H1 (cell line): Measurements from ENCODE around the gene CDC42EP5. TPM values are rescaled to one million over a fixed set of nuclear protein-coding genes. Genes with fewer than 3 reads are reported as not detected.
"Not testable (repeated sequence)": the region's sequence is repeated elsewhere in the genome, so short reads cannot be mapped to it uniquely, and the experiment has no call there.

Source experiments
- CTCF ChIA-PET: fragments of 300-600 bp; sonication (Branson Sonifier 250); formaldehyde crosslinking; loops from one replicate; lab custom pipeline; 2021; ENCODE audit not compliant: partially characterized antibody; lab: Charles Lee
- POLR2A ChIA-PET: fragments of 300-600 bp; sonication (Branson Sonifier 250); formaldehyde crosslinking; loops from one replicate; lab custom pipeline; 2021; ENCODE audit warnings: inconsistent platforms; ENCODE audit not compliant: partially characterized antibody; lab: Charles Lee
- DNase-seq, 2 experiments: peaks; one replicate each; pipeline versions ENCODE4 v3.0.0 to v3.0.0-alpha.2; 2010 to 2022; ENCODE audit warnings: low spot score in 2 of 2, low read depth in 1 of 2, mixed read lengths in 1 of 2
- FAIRE-seq: peaks from 2 replicates; lab custom pipeline; 2011; peaks lifted over from hg19 to GRCh38; lab: Jason Lieb, UNC
- H2AFZ ChIP-seq: 2 replicates; pipeline ENCODE4 v1.8.1; 2012; ENCODE audit warnings: low read length, inconsistent platforms
- H2AK5ac ChIP-seq: 2 replicates; pipeline ENCODE4 v1.6.1; 2013; ENCODE audit warnings: low read depth, low read length
- H2BK120ac ChIP-seq: replicated peaks from 2 replicates; pipeline ENCODE3; 2013; ENCODE audit warnings: low read depth, low read length, inconsistent platforms
- H2BK12ac ChIP-seq: 2 replicates; pipeline ENCODE4 v1.6.1; 2013; ENCODE audit warnings: low read depth, low read length
- H2BK15ac ChIP-seq: 2 replicates; pipeline ENCODE4 v1.6.1; 2013; ENCODE audit warnings: low read length
- H2BK20ac ChIP-seq: 2 replicates; pipeline ENCODE4 v1.6.1; 2013; ENCODE audit warnings: low read length
- H2BK5ac ChIP-seq: 2 replicates; pipeline ENCODE4 v1.6.1; 2013; ENCODE audit warnings: low read depth, low read length
- H3K14ac ChIP-seq: 2 replicates; pipeline ENCODE4 v1.6.1; 2013; ENCODE audit warnings: inconsistent platforms; ENCODE audit not compliant: insufficient read length
- H3K18ac ChIP-seq: 2 replicates; pipeline ENCODE4 v1.6.1; 2013; ENCODE audit warnings: low read length; ENCODE audit errors: extremely low read depth
- H3K23ac ChIP-seq: 2 replicates; pipeline ENCODE4 v1.6.1; 2013; ENCODE audit warnings: inconsistent platforms; ENCODE audit not compliant: insufficient read length
- H3K23me2 ChIP-seq: 2 replicates; pipeline ENCODE4 v1.6.1; 2013; ENCODE audit warnings: low read depth, low read length
- H3K27ac ChIP-seq: 2 replicates; pipeline ENCODE4 v1.6.1; 2011; ENCODE audit warnings: low read depth, low read length, inconsistent platforms
- H3K27me3 ChIP-seq, 4 experiments: replicated peaks in 1 of 4; 1 replicate in 1 of 4; 2 replicates in 3 of 4; pipeline versions ENCODE4 v1.6.1 to v1.8.1; 2011 to 2013; ENCODE audit warnings: low read length in 3 of 4, mild to moderate bottlenecking in 3 of 4, inconsistent platforms in 2 of 4, mixed read lengths in 2 of 4, moderate library complexity in 1 of 4; ENCODE audit not compliant: control insufficient read depth in 3 of 4, insufficient read depth in 3 of 4; ENCODE audit errors: extremely low read depth in 1 of 4
- H3K36me3 ChIP-seq, 4 experiments: 2 replicates each; pipeline versions ENCODE4 v1.6.1 to v1.8.1; 2011 to 2013; ENCODE audit warnings: mild to moderate bottlenecking in 4 of 4, low read length in 3 of 4, moderate library complexity in 2 of 4, control low read depth in 1 of 4, inconsistent platforms in 1 of 4; ENCODE audit not compliant: insufficient read depth in 4 of 4, control insufficient read depth in 2 of 4
- H3K4ac ChIP-seq: replicated peaks from 2 replicates; pipeline ENCODE3; 2013; ENCODE audit warnings: low read length, low read depth, mixed read lengths, inconsistent platforms; ENCODE audit not compliant: insufficient read length
- H3K4me1 ChIP-seq, 4 experiments: replicated peaks in 1 of 4; 1 replicate in 1 of 4; 2 replicates in 3 of 4; pipeline versions ENCODE4 v1.6.1 to v1.8.1; 2011 to 2013; ENCODE audit warnings: low read length in 3 of 4, inconsistent platforms in 2 of 4, mixed read lengths in 1 of 4; ENCODE audit not compliant: insufficient read depth in 4 of 4, control insufficient read depth in 3 of 4
- H3K4me2 ChIP-seq, 2 experiments: 2 replicates each; pipeline versions ENCODE4 v1.6.1 to v1.8.1; 2011 to 2013; ENCODE audit warnings: low read depth in 2 of 2, low read length in 2 of 2, control low read depth in 1 of 2, inconsistent platforms in 1 of 2, mild to moderate bottlenecking in 1 of 2; ENCODE audit not compliant: insufficient read depth in 1 of 2
- H3K4me3 ChIP-seq, 4 experiments: fragments of 200-600, 300-600 bp in 1 of 4; sonication (generic), shearing (Covaris generic), sonication (Bioruptor Twin) in 1 of 4; 2 replicates each; pipeline versions ENCODE4 v1.5.1 to v1.8.1; 2011 to 2016; ENCODE audit warnings: low read length in 4 of 4, low read depth in 3 of 4, control low read depth in 2 of 4, inconsistent platforms in 2 of 4, mild to moderate bottlenecking in 2 of 4, mixed read lengths in 1 of 4, moderate library complexity in 1 of 4; ENCODE audit not compliant: insufficient read depth in 2 of 4; ENCODE audit errors: extremely low read depth in 1 of 4
- H3K56ac ChIP-seq: replicated peaks from 2 replicates; pipeline ENCODE3; 2013; ENCODE audit warnings: low read depth, mild to moderate bottlenecking, mixed read lengths, low read length, inconsistent platforms; ENCODE audit not compliant: insufficient read length
- H3K79me1 ChIP-seq: 2 replicates; pipeline ENCODE4 v1.6.1; 2013; ENCODE audit warnings: low read depth, low read length, control low read depth
- H3K79me2 ChIP-seq, 2 experiments: 2 replicates each; pipeline versions ENCODE4 v1.6.1 to v1.8.1; 2012 to 2013; ENCODE audit warnings: low read length in 2 of 2, mild to moderate bottlenecking in 2 of 2, inconsistent platforms in 1 of 2; ENCODE audit not compliant: insufficient read depth in 2 of 2, control insufficient read depth in 1 of 2
- H3K9ac ChIP-seq, 4 experiments: replicated peaks in 1 of 4; 1 replicate in 1 of 4; 2 replicates in 3 of 4; pipeline versions ENCODE4 v1.6.1 to v1.8.1; 2011 to 2013; ENCODE audit warnings: low read depth in 3 of 4, low read length in 3 of 4, control low read depth in 2 of 4, mild to moderate bottlenecking in 2 of 4, moderate library complexity in 2 of 4, inconsistent platforms in 1 of 4; ENCODE audit errors: extremely low read depth in 1 of 4
- H3K9me3 ChIP-seq, 2 experiments: 2 replicates each; pipeline versions ENCODE4 v1.6.1 to v1.8.1; 2012 to 2013; ENCODE audit warnings: mild to moderate bottlenecking in 2 of 2, moderate library complexity in 2 of 2, control low read depth in 1 of 2, inconsistent platforms in 1 of 2, low read depth in 1 of 2, low read length in 1 of 2, mixed read lengths in 1 of 2; ENCODE audit not compliant: insufficient read depth in 2 of 2
- H4K20me1 ChIP-seq, 2 experiments: replicated peaks in 1 of 2; 2 replicates each; pipeline versions ENCODE3 to v1.8.1; 2011 to 2013; ENCODE audit warnings: inconsistent platforms in 2 of 2, low read length in 2 of 2, mild to moderate bottlenecking in 1 of 2; ENCODE audit not compliant: insufficient read depth in 2 of 2, control insufficient read depth in 1 of 2
- H4K5ac ChIP-seq: 2 replicates; pipeline ENCODE4 v1.6.1; 2013; ENCODE audit warnings: low read length, low read depth, mixed read lengths, inconsistent platforms; ENCODE audit not compliant: insufficient read length
- H4K8ac ChIP-seq: 2 replicates; pipeline ENCODE4 v1.8.0; 2013; ENCODE audit warnings: mild to moderate bottlenecking, moderate library complexity, low read length, inconsistent platforms; ENCODE audit not compliant: insufficient read depth; ENCODE audit errors: extremely low read depth
- H4K91ac ChIP-seq: replicated peaks from 2 replicates; pipeline ENCODE3; 2013; ENCODE audit warnings: low read length, mixed read lengths, inconsistent platforms; ENCODE audit not compliant: insufficient read length
- POLR2A ChIP-seq, 2 experiments: IDR thresholded peaks; 1 replicate in 1 of 2; 2 replicates in 1 of 2; pipeline ENCODE4 v1.6.1; 2011; ENCODE audit warnings: low read depth in 2 of 2, low read length in 2 of 2, mild to moderate bottlenecking in 2 of 2; ENCODE audit errors: control extremely low read depth in 1 of 2
- RXRA ChIP-seq: IDR thresholded peaks from 2 replicates; pipeline ENCODE4 v1.6.1; 2011; ENCODE audit warnings: low read depth, mild to moderate bottlenecking, low read length, moderate library complexity; ENCODE audit not compliant: insufficient read depth
- WGBS, 2 experiments: shearing (Covaris generic) in 1 of 2; methylation state at CpG; one replicate each; pipeline versions ENCODE4 v1.1.6 to v1.1.7; 2013 to 2015; ENCODE audit warnings: low lambda C conversion rate in 2 of 2, mixed read lengths in 2 of 2, inconsistent platforms in 1 of 2, low coverage in 1 of 2, missing lambda C conversion rate in 1 of 2; ENCODE audit not compliant: insufficient replicate concordance in 2 of 2, insufficient coverage in 1 of 2, insufficient read length in 1 of 2; ENCODE audit errors: extremely low coverage in 1 of 2, missing lambda C conversion rate in 1 of 2; 5-methylcytosine and 5-hydroxymethylcytosine counted together
- polyA plus RNA-seq, 7 experiments: library from polyadenylated mRNA; depleted of rRNA in 3 of 7; stranded (reverse) in 5 of 7; unstranded in 2 of 7; fragments of >200 nt in 5 of 7; fragments of 200-250 nt in 2 of 7; gene quantifications; 1 replicate in 5 of 7; 2 replicates in 1 of 7; 4 replicates in 1 of 7; pipeline versions ENCODE4 v1.2.1 to v1.2.3, GENCODE V29; 2011 to 2013; ENCODE audit warnings: missing spikeins in 2 of 7, mixed read lengths in 2 of 7
- total RNA-seq: library from RNA; stranded (reverse); fragmentation: NEBNext Ultra II Directional; extraction: Animal tissue kit (Norgen Biotek cat#: 25700); gene quantifications from 2 replicates; pipeline ENCODE4 v1.2.1, GENCODE V29; 2021

Gene CDC42EP5
- total and polyA plus RNA-seq, 2 of the 8 experiments (the other 6 are each of a cell fraction or from before 2014, with no cell fraction given) = 1.8 to 2.1 TPM

DNA sequence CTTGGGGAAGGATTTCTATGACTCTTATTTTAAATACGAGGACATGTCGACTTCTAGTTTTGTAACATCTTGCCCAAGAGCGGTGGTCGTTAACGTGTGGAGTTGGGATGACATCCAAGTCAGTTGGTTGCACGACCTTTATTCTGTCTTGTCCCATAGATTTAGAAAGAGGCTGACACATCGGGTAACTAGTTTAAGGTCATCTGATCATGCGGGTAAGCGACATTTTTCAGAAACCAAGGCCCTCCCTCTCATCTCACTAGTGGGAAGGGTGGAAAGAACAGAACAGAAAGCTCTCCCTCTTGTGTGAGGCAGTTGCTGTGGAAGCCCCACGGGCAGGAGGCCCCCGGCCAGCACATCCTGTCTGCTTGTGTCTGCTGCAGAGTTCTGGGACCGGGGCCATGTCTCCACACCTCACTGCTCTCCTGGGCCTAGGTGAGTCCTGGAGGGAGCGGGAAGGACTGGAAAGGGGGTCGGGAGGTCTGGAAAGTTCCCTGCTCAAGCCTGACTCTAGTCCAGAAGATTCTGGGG lies 29.5 kb upstream of the CDC42EP5 start, which contains the start of gene LAIR2 (continued):
- TF ChIP-seq POLR2A (IDR thresholded peaks at IDR 0.05; ENCODE audit: control extremely low read depth in 1 of 2, low read depth in 2 of 2, low read length in 2 of 2) (no peak), RXRA (no peak)

DNA sequence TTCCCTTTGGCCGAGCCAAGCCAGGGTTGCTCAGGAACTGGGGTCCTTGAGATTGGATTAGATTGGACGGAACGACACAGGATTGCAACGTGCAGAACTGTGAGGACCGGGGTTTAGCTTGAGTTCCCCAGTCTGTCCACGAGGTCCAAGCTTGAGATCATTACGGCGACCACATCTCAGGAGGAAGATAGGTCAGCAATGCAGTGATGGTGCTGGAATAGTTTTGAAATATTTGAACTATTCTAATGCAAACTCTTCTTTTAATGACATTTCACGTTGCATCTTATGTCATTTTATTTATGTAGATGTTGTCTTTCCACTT lies 25.3 kb upstream of the CDC42EP5 start:
- H3K36me3 ChIP-seq, H4K91ac ChIP-seq, DNase-seq, H3K23ac ChIP-seq, H2BK15ac ChIP-seq, H3K14ac ChIP-seq, H3K18ac ChIP-seq, H3K79me2 ChIP-seq, H2AFZ ChIP-seq, H2BK5ac ChIP-seq, H2BK12ac ChIP-seq, H3K4me3 ChIP-seq, H3K4ac ChIP-seq, POLR2A ChIA-PET, H4K20me1 ChIP-seq, H2BK20ac ChIP-seq, H3K56ac ChIP-seq, FAIRE-seq, H2BK120ac ChIP-seq, CTCF ChIA-PET, H3K4me1 ChIP-seq, H3K27me3 ChIP-seq, H4K8ac ChIP-seq, H3K27ac ChIP-seq, H3K23me2 ChIP-seq, H3K9ac ChIP-seq, H3K4me2 ChIP-seq, H4K5ac ChIP-seq, H3K79me1 ChIP-seq, H2AK5ac ChIP-seq: not testable (repeated sequence)
- WGBS, 2 experiments = 76% methylated on average over 9 of the region's 9 CpGs; no CpG with 5 or more reads in 1 of the 2 experiments
- H3K9me3 ChIP-seq = peaks cover 28 to 74% of the 10 kb centered on the region in 2 experiments
